GM10266 (cell line): ENCODE data around the gene NPC2.
"Not testable (repeated sequence)": the region's sequence is repeated elsewhere in the genome, so short reads cannot be mapped to it uniquely, and the experiment has no call there.

Experiments used
- DNase-seq: peaks from one replicate; pipeline ENCODE4 v3.0.0; 2012; ENCODE audit errors: extremely low spot score
- CTCF ChIP-seq: IDR thresholded peaks from 2 replicates; pipeline ENCODE4 v1.5.1; 2012; ENCODE audit warnings: mild to moderate bottlenecking, low read depth; ENCODE audit not compliant: control insufficient read depth, insufficient read depth; ENCODE audit errors: missing control alignments

Gene NPC2

GRCh38 chr14:74492776-74493342 lies at the start of gene NPC2:
Gene NPC2, minus strand, starts transcription at chr14:74493305. Its CDS starts 31 bp downstream, at chr14:74493274.
- no peak for TF ChIP-seq CTCF
- DNase-seq = no peak

- TF ChIP-seq CTCF = no peak
- DNase-seq = no peak
Observed at GRCh38 chr14:74542056-74542685, 49.1 kb upstream of the NPC2 start.

- DNase-seq = no peak
- TF ChIP-seq CTCF = no peak
Observed at GRCh38 chr14:74541225-74541624, 48.1 kb upstream of the NPC2 start.

GRCh38 chr14:74539503-74539902 lies 46.4 kb upstream of the NPC2 start:
- TF ChIP-seq CTCF = no peak
- DNase-seq = no peak

- no peak for DNase-seq
- TF ChIP-seq CTCF = no peak
Observed at GRCh38 chr14:74538411-74539391, 45.6 kb upstream of the NPC2 start.

GRCh38 chr14:74536336-74536735 lies 43.2 kb upstream of the NPC2 start:
- DNase-seq = not testable (repeated sequence)

GRCh38 chr14:74535756-74536325 lies 42.7 kb upstream of the NPC2 start:
- DNase-seq = no peak
- no peak for TF ChIP-seq CTCF
